GM23338 (cell line): Measurements from ENCODE around the gene KLK15. TPM values are rescaled to one million over a fixed set of nuclear protein-coding genes. Genes with fewer than 3 reads are reported as not detected.

Experiments used
- ATAC-seq: fragments of 200-7000 bp; cut with Tn5 transposase; 3 replicates; pipeline ENCODE4 v1.9.1; 2020
- DNase-seq: peaks from one replicate; pipeline ENCODE4 v3.0.0-alpha.2; 2015; ENCODE audit warnings: low spot score
- H2AFZ ChIP-seq: fragments of 200-600 bp; sonication (generic); 2 replicates; pipeline ENCODE4 v1.8.0; 2016; ENCODE audit warnings: antibody characterized with exemption, mild to moderate bottlenecking, moderate library complexity
- H3F3A ChIP-seq: fragments of 200-600 bp; sonication (generic); replicated peaks from 2 replicates; pipeline ENCODE4 v1.8.0; 2017; ENCODE audit warnings: antibody characterized with exemption, mixed run types, low read depth
- H3K27ac ChIP-seq: fragments of 200-600 bp; sonication (generic); 2 replicates; pipeline ENCODE4 v1.6.1; 2016; ENCODE audit warnings: low read depth
- H3K27me3 ChIP-seq: fragments of 200-600 bp; sonication (generic); 2 replicates; pipeline ENCODE4 v1.8.0; 2016; ENCODE audit warnings: mild to moderate bottlenecking, mixed run types, moderate library complexity; ENCODE audit not compliant: insufficient read depth
- H3K36me3 ChIP-seq: fragments of 200-600 bp; sonication (generic); 2 replicates; pipeline ENCODE4 v1.8.0; 2016; ENCODE audit warnings: mild to moderate bottlenecking; ENCODE audit not compliant: insufficient read depth
- H3K4me1 ChIP-seq: fragments of 200-600 bp; sonication (generic); 2 replicates; pipeline ENCODE4 v1.8.0; 2016; ENCODE audit warnings: mild to moderate bottlenecking, moderate library complexity; ENCODE audit not compliant: insufficient read depth
- H3K4me2 ChIP-seq: fragments of 200-600 bp; sonication (generic); 2 replicates; pipeline ENCODE4 v1.7.1; 2017; ENCODE audit warnings: mixed run types
- H3K4me3 ChIP-seq: fragments of 200-600 bp; sonication (generic); 2 replicates; pipeline ENCODE4 v1.6.1; 2016; ENCODE audit warnings: mixed run types
- H3K79me2 ChIP-seq: fragments of 200-600 bp; sonication (generic); replicated peaks from 2 replicates; pipeline ENCODE4 v1.8.0; 2017; ENCODE audit warnings: mild to moderate bottlenecking; ENCODE audit not compliant: insufficient read depth
- H3K9me2 ChIP-seq: fragments of 200-600 bp; sonication (generic); 2 replicates; pipeline ENCODE4 v1.8.0; 2017; ENCODE audit not compliant: insufficient read depth
- H4K20me1 ChIP-seq: fragments of 200-600 bp; sonication (generic); replicated peaks from 2 replicates; pipeline ENCODE4 v1.8.0; 2017; ENCODE audit warnings: mild to moderate bottlenecking; ENCODE audit not compliant: insufficient read depth
- H3K27ac Mint-ChIP-seq: 2 replicates; pipeline ENCODE4 v1.8.0; 2020; ENCODE audit warnings: inconsistent platforms, mild to moderate bottlenecking, moderate library complexity, mixed read lengths
- H3K27me3 Mint-ChIP-seq: 3 replicates; pipeline ENCODE4 v1.8.0; 2022; ENCODE audit warnings: low read depth, mild to moderate bottlenecking, moderate library complexity, mixed read lengths, inconsistent platforms; ENCODE audit not compliant: insufficient read depth, poor library complexity
- H3K36me3 Mint-ChIP-seq: 3 replicates; pipeline ENCODE4 v1.8.0; 2021; ENCODE audit warnings: low read depth, mild to moderate bottlenecking, inconsistent platforms, moderate library complexity, mixed read lengths
- H3K4me1 Mint-ChIP-seq: 3 replicates; pipeline ENCODE4 v1.8.0; 2020; ENCODE audit warnings: mild to moderate bottlenecking, inconsistent platforms, mixed read lengths
- H3K4me3 Mint-ChIP-seq: 3 replicates; pipeline ENCODE4 v1.8.0; 2021; ENCODE audit warnings: moderate library complexity, mild to moderate bottlenecking, inconsistent platforms, mixed read lengths
- H3K9me3 Mint-ChIP-seq: 3 replicates; pipeline ENCODE4 v1.8.0; 2020; ENCODE audit warnings: moderate library complexity, mild to moderate bottlenecking, inconsistent platforms, mixed read lengths
- CREB1 ChIP-seq: fragments of 250-450 bp; sonication (Bioruptor Pico); IDR thresholded peaks from 2 replicates; pipeline ENCODE4 v1.5.0; 2020; ENCODE audit warnings: low read depth, mild to moderate bottlenecking, moderate library complexity
- EZH2 ChIP-seq: fragments of 200-600 bp; sonication (generic); IDR thresholded peaks from one replicate; pipeline ENCODE4 v1.8.0; 2017; ENCODE audit warnings: antibody characterized with exemption, mild to moderate bottlenecking, low read depth; ENCODE audit not compliant: unreplicated experiment
- EZH2phosphoT487 ChIP-seq: fragments of 200-600 bp; sonication (generic); IDR thresholded peaks from one replicate; pipeline ENCODE4 v1.8.1; 2018; ENCODE audit warnings: antibody characterized with exemption; ENCODE audit not compliant: unreplicated experiment
- NANOG ChIP-seq: IDR thresholded peaks from 2 replicates; pipeline ENCODE4 v1.6.1; 2016; ENCODE audit warnings: antibody characterized with exemption, borderline replicate concordance
- POLR2AphosphoS5 ChIP-seq: IDR thresholded peaks from 2 replicates; pipeline ENCODE4 v1.6.1; 2016; ENCODE audit warnings: antibody characterized with exemption, low read depth
- STAT1 ChIP-seq: IDR thresholded peaks from one replicate; pipeline ENCODE4 v1.6.1; 2016; ENCODE audit warnings: antibody characterized with exemption; ENCODE audit not compliant: unreplicated experiment
- ZNF114 ChIP-seq: fragments of 250-450 bp; sonication (Bioruptor Pico); IDR thresholded peaks from 2 replicates; pipeline ENCODE4 v1.5.0; 2020; ENCODE audit warnings: mild to moderate bottlenecking, moderate library complexity
- ZNF331 ChIP-seq: fragments of 250-450 bp; sonication (Bioruptor Pico); IDR thresholded peaks from 2 replicates; pipeline ENCODE4 v1.5.0; 2020; ENCODE audit warnings: low read depth, mild to moderate bottlenecking, moderate library complexity
- polyA plus RNA-seq: library from polyadenylated mRNA; unstranded; fragments of >200 nt; fragmentation: Nextera tagmentation; extraction: Ambion mirVana; gene quantifications from 2 replicates; pipeline ENCODE4 v1.2.1, GENCODE V29; 2016
- total RNA-seq: library from RNA; depleted of rRNA; stranded (reverse); fragments of >200 nt; shearing (Covaris generic); gene quantifications from 2 replicates; pipeline ENCODE4 v1.2.3, GENCODE V29; 2014
- TF ChIP-seq, protein P1 (sequence below), 2 experiments: fragments of 200-600 bp in 1 of 2; sonication (generic) in 1 of 2; conservative IDR thresholded peaks; 2 replicates each; pipeline versions ENCODE4 v1.5.1 to v1.6.1; 2016 to 2017; ENCODE audit warnings: antibody characterized with exemption in 2 of 2, low read depth in 2 of 2, mild to moderate bottlenecking in 2 of 2, moderate library complexity in 1 of 2
- TF ChIP-seq, protein P2 (sequence below): IDR thresholded peaks from 2 replicates; pipeline ENCODE4 v1.6.1; 2016; ENCODE audit warnings: antibody characterized with exemption
- TF ChIP-seq, protein P3 (sequence below): IDR thresholded peaks from one replicate; pipeline ENCODE4 v1.6.1; 2018; ENCODE audit warnings: antibody characterized with exemption; ENCODE audit not compliant: unreplicated experiment

Gene KLK15
- total and polyA plus RNA-seq, 2 experiments from 2014 or later, result not detected

DNA sequence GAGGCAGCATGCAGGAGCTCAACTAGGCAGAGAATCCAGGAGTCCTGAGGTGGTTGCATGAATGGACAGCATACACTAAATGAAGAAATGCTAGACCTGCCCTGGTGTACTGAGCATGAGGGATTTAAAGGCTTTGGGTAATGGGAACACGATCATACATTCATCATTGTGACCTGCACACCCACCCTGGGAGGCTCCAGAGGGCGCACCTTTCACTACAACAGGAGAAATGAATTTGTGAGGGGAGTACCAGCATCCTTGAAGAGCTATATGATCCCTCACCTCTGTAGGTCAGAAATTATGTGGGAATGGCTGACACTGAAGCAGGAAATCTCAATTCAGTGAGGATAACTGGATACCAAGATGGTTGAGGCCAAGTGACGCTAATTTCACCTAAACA lies 48.8 kb upstream of the KLK15 start:
- Histone ChIP-seq H3K27me3 (peaks cover 3% of the 10 kb centered on the region; the same call in 1 of the 2 replicates), H3K36me3 (no peaks in the 10 kb centered on the region), H3K27ac (no peak overlapping the region), H3K4me3 (no peak overlapping the region), H3F3A (no peaks in the 10 kb centered on the region), H3K79me2 (no peaks in the 10 kb centered on the region), H4K20me1 (no peaks in the 10 kb centered on the region), H3K4me2 (no peak overlapping the region), H2AFZ (no peak overlapping the region), H3K4me1 (peaks cover 7% of the 10 kb centered on the region; the same call in 1 of the 2 replicates), H3K9me2 (no peaks in the 10 kb centered on the region)
- Mint-ChIP-seq H3K4me1 (no peaks in the 10 kb centered on the region; the same call in 2 of the 3 replicates), H3K9me3 (peaks cover 61% of the 10 kb centered on the region), H3K4me3 (no peak overlapping the region), H3K27me3 (peaks cover 11% of the 10 kb centered on the region), H3K27ac (no peak overlapping the region), H3K36me3 (peaks cover 34% of the 10 kb centered on the region)
- ATAC-seq (no peak), DNase-seq (no peak)
- TF ChIP-seq, protein P1, sequence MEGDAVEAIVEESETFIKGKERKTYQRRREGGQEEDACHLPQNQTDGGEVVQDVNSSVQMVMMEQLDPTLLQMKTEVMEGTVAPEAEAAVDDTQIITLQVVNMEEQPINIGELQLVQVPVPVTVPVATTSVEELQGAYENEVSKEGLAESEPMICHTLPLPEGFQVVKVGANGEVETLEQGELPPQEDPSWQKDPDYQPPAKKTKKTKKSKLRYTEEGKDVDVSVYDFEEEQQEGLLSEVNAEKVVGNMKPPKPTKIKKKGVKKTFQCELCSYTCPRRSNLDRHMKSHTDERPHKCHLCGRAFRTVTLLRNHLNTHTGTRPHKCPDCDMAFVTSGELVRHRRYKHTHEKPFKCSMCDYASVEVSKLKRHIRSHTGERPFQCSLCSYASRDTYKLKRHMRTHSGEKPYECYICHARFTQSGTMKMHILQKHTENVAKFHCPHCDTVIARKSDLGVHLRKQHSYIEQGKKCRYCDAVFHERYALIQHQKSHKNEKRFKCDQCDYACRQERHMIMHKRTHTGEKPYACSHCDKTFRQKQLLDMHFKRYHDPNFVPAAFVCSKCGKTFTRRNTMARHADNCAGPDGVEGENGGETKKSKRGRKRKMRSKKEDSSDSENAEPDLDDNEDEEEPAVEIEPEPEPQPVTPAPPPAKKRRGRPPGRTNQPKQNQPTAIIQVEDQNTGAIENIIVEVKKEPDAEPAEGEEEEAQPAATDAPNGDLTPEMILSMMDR (conservative IDR thresholded peaks at IDR 0.05; ENCODE audit: low read depth in 2 of 2), result peak in 1 of 2 experiments; percentile 55; a peak in 3 of 4 replicates
- no peak for TF ChIP-seq ZNF331 (CRISPR knock-in tag)

DNA sequence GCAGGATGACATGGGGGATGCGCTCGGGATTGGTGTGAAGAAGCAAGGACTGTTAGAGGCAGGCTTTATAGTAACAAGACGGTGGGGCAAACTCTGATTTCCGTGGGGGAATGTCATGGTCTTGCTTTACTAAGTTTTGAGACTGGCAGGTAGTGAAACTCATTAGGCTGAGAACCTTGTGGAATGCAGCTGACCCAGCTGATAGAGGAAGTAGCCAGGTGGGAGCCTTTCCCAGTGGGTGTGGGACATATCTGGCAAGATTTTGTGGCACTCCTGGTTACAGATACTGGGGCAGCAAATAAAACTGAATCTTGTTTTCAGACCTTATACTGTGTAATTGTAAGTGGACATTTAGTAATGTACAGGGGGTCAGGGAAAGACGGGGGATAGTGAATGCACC lies 46.9 kb upstream of the KLK15 start:
- Histone ChIP-seq H3K4me2 (no peak overlapping the region), H3K27ac (no peak overlapping the region), H4K20me1 (no peaks in the 10 kb centered on the region), H3K4me1 (peaks cover 9% of the 10 kb centered on the region; the same call in 1 of the 2 replicates), H3K36me3 (no peaks in the 10 kb centered on the region), H2AFZ (no peak overlapping the region), H3K4me3 (no peak overlapping the region), H3K79me2 (no peaks in the 10 kb centered on the region), H3F3A (no peaks in the 10 kb centered on the region), H3K9me2 (no peaks in the 10 kb centered on the region), H3K27me3 (peaks cover 3% of the 10 kb centered on the region; the same call in 1 of the 2 replicates)
- ATAC-seq (no peak), DNase-seq (no peak)
- Mint-ChIP-seq H3K4me3 (no peak overlapping the region), H3K36me3 (peaks cover 20% of the 10 kb centered on the region), H3K27ac (no peak overlapping the region), H3K9me3 (peaks cover 42% of the 10 kb centered on the region), H3K27me3 (peaks cover 9% of the 10 kb centered on the region), H3K4me1 (no peaks in the 10 kb centered on the region)
- TF ChIP-seq, protein P2, sequence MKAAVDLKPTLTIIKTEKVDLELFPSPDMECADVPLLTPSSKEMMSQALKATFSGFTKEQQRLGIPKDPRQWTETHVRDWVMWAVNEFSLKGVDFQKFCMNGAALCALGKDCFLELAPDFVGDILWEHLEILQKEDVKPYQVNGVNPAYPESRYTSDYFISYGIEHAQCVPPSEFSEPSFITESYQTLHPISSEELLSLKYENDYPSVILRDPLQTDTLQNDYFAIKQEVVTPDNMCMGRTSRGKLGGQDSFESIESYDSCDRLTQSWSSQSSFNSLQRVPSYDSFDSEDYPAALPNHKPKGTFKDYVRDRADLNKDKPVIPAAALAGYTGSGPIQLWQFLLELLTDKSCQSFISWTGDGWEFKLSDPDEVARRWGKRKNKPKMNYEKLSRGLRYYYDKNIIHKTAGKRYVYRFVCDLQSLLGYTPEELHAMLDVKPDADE, result no peak
- TF ChIP-seq POLR2AphosphoS5 (no peak), EZH2phosphoT487 (no peak), EZH2 (no peak), ZNF114 (CRISPR knock-in tag) (no peak), NANOG (no peak), STAT1 (no peak), ZNF331 (CRISPR knock-in tag) (no peak), CREB1 (CRISPR knock-in tag) (no peak)
- TF ChIP-seq, protein P3, sequence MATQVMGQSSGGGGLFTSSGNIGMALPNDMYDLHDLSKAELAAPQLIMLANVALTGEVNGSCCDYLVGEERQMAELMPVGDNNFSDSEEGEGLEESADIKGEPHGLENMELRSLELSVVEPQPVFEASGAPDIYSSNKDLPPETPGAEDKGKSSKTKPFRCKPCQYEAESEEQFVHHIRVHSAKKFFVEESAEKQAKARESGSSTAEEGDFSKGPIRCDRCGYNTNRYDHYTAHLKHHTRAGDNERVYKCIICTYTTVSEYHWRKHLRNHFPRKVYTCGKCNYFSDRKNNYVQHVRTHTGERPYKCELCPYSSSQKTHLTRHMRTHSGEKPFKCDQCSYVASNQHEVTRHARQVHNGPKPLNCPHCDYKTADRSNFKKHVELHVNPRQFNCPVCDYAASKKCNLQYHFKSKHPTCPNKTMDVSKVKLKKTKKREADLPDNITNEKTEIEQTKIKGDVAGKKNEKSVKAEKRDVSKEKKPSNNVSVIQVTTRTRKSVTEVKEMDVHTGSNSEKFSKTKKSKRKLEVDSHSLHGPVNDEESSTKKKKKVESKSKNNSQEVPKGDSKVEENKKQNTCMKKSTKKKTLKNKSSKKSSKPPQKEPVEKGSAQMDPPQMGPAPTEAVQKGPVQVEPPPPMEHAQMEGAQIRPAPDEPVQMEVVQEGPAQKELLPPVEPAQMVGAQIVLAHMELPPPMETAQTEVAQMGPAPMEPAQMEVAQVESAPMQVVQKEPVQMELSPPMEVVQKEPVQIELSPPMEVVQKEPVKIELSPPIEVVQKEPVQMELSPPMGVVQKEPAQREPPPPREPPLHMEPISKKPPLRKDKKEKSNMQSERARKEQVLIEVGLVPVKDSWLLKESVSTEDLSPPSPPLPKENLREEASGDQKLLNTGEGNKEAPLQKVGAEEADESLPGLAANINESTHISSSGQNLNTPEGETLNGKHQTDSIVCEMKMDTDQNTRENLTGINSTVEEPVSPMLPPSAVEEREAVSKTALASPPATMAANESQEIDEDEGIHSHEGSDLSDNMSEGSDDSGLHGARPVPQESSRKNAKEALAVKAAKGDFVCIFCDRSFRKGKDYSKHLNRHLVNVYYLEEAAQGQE, result no peak
